Heart left ventricle (tissue), 13 donors: ENCODE results near the gene CD247.

Source experiments
- POLR2A ChIP-seq, 2 donors: fragments of 450-650 bp; IDR thresholded peaks; one replicate each; pipeline ENCODE4 v1.6.1; 2017; ENCODE audit warnings: antibody characterized with exemption in 2 of 2, mild to moderate bottlenecking in 2 of 2, moderate library complexity in 2 of 2
- TF ChIP-seq, protein P1 (sequence below), 12 donors: fragments of 200-600 bp; sonication (generic) in 4 of 12; IDR thresholded peaks; one replicate each; pipeline versions ENCODE4 v1.5.0 to v1.8.0; 2018 to 2022; ENCODE audit warnings: antibody characterized with exemption in 12 of 12, mild to moderate bottlenecking in 5 of 12
- donor health status: ischemic (EF 13 %, LVEDD 7.1; RV severe dilation, severe dysfunction).
- donor health status: DM: no; HTN: yes; CAD: no.
- donor health status: DM: no; HTN: no; CAD: no.
- donor health status: ischemic (EF 25% LVEDD 6.9; RV normal size, moderate dysfunction).
- donor health status: ischemic (EF 25% LVEDD 5.7; RV mildly dilated, moderate dysfunction).
- donor health status: ischemic (EF 35%, LVEDD 5.7; RV mildly dilated, moderate dysfunction).
- donor health status: nonischemic (EF 11% LVEDD 7.7; RV severe dilation, severe dysfunction).
- donor health status: DM: yes; HTN: yes; CAD: no.
- donor health status: PGD.
- donor health status: ischemic (EF 29% LVEDD 5.4; RV normal size, mild dysfunction).
- donor health status: nonischemic (EF 23%, LVEDD 6.1; RV moderate dilation, normal function).

GRCh38 chr1:167541003-167541402, 22.7 kb upstream of the CD247 start:
- TF ChIP-seq, protein P1, sequence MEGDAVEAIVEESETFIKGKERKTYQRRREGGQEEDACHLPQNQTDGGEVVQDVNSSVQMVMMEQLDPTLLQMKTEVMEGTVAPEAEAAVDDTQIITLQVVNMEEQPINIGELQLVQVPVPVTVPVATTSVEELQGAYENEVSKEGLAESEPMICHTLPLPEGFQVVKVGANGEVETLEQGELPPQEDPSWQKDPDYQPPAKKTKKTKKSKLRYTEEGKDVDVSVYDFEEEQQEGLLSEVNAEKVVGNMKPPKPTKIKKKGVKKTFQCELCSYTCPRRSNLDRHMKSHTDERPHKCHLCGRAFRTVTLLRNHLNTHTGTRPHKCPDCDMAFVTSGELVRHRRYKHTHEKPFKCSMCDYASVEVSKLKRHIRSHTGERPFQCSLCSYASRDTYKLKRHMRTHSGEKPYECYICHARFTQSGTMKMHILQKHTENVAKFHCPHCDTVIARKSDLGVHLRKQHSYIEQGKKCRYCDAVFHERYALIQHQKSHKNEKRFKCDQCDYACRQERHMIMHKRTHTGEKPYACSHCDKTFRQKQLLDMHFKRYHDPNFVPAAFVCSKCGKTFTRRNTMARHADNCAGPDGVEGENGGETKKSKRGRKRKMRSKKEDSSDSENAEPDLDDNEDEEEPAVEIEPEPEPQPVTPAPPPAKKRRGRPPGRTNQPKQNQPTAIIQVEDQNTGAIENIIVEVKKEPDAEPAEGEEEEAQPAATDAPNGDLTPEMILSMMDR (IDR thresholded peaks at IDR 0.05): no peak
- TF ChIP-seq POLR2A (IDR thresholded peaks at IDR 0.05): no peak
